Measurements from ENCODE around the gene CDC42BPG.

Gene CDC42BPG

GRCh38 chr11:64891215-64891848 lies 46.9 kb upstream of the CDC42BPG start:
- POLR2A ChIA-PET (ENCODE audit: low non-redundant PET): no interaction called here
- peak overlapping the region; percentile 39; the same call in 1 of the 2 replicates for H3K27ac ChIP-seq
- no peak for DNase-seq (ENCODE audit: low spot score)
- no peak for TF ChIP-seq CTCF (conservative IDR thresholded peaks at IDR 0.05; ENCODE audit: low read depth)
- CTCF ChIA-PET: interaction anchor here (0.7 to 7.9 kb wide), 3 partner anchors 43 to 560 kb away, joined by 4 to 62 read pairs (median 4); no protein-coding TSS in a partner anchor

- TF ChIP-seq CTCF (conservative IDR thresholded peaks at IDR 0.05; ENCODE audit: low read depth): no peak
- ChIA-PET CTCF (interaction anchor here (7.9 kb wide), 1 partner anchor 42 kb away, joined by 62 read pairs; no protein-coding TSS in a partner anchor), POLR2A (ENCODE audit: low non-redundant PET) (no interaction called here)
- peak overlapping the region; percentile 39; the same call in 1 of the 2 replicates for H3K27ac ChIP-seq
- no peak for DNase-seq (ENCODE audit: low spot score)
These were observed 46.1 kb upstream of the CDC42BPG start for GRCh38 chr11:64890522-64890939.

- peak overlapping the region; percentile 42 for H3K27ac ChIP-seq
- DNase-seq (ENCODE audit: low spot score): no peak
- ChIA-PET CTCF (interaction anchor here (0.8 to 7.9 kb wide), 3 partner anchors 20 to 125 kb away, joined by 3 to 62 read pairs (median 16); partner anchors contain the start of gene ARL2), POLR2A (ENCODE audit: low non-redundant PET) (no interaction called here)
- no peak for TF ChIP-seq CTCF (conservative IDR thresholded peaks at IDR 0.05; ENCODE audit: low read depth)
These were observed 44.5 kb upstream of the CDC42BPG start for GRCh38 chr11:64888729-64889511.

GRCh38 chr11:64888406-64888728 lies 43.9 kb upstream of the CDC42BPG start:
- POLR2A ChIA-PET (ENCODE audit: low non-redundant PET): no interaction called here
- H3K27ac ChIP-seq: peak overlapping the region; percentile 42
- no peak for DNase-seq (ENCODE audit: low spot score)
- TF ChIP-seq CTCF (conservative IDR thresholded peaks at IDR 0.05; ENCODE audit: low read depth): no peak
- CTCF ChIA-PET: interaction anchor here (0.5 to 2.1 kb wide), 21 partner anchors 8 to 180 kb away, joined by 3 to 39 read pairs (median 4); partner anchors contain the start of genes ARL2 and EHD1

GRCh38 chr11:64887757-64888405 lies 43.4 kb upstream of the CDC42BPG start:
- peak overlapping the region; percentile 42 for H3K27ac ChIP-seq
- ChIA-PET POLR2A (ENCODE audit: low non-redundant PET) (no interaction called here), CTCF (interaction anchor here (0.5 to 2.1 kb wide), 21 partner anchors 9 to 181 kb away, joined by 3 to 39 read pairs (median 4); partner anchors contain the start of genes ARL2 and EHD1)
- DNase-seq (ENCODE audit: low spot score): peak; percentile 72
- TF ChIP-seq CTCF (conservative IDR thresholded peaks at IDR 0.05; ENCODE audit: low read depth): peak; percentile 95

GRCh38 chr11:64887234-64887756 lies 42.8 kb upstream of the CDC42BPG start:
- ChIA-PET CTCF (interaction anchor here (0.8 to 2.1 kb wide), 8 partner anchors 11 to 153 kb away, joined by 3 to 39 read pairs (median 9); no protein-coding TSS in a partner anchor), POLR2A (ENCODE audit: low non-redundant PET) (no interaction called here)
- H3K27ac ChIP-seq: peak overlapping the region; percentile 42
- DNase-seq (ENCODE audit: low spot score): no peak
- TF ChIP-seq CTCF (conservative IDR thresholded peaks at IDR 0.05; ENCODE audit: low read depth): no peak
